WTC11 (cell line): Measurements from ENCODE around the gene GRAMD4. TPM values are rescaled to one million over a fixed set of nuclear protein-coding genes. Genes with fewer than 3 reads are reported as not detected.

Experiments used
- AFF4 ChIP-seq: sonication (generic); formaldehyde crosslinking; IDR thresholded peaks from 2 replicates; pipeline ENCODE4 v1.8.1; 2023; ENCODE audit warnings: mild to moderate bottlenecking, missing genetic modification reagents, borderline replicate concordance
- ATF3 ChIP-seq: sonication (generic); formaldehyde crosslinking; conservative IDR thresholded peaks from 2 replicates; pipeline ENCODE4 v1.8.1; 2022; ENCODE audit warnings: mild to moderate bottlenecking, missing genetic modification reagents
- ATF6 ChIP-seq: sonication (generic); formaldehyde crosslinking; IDR thresholded peaks from 2 replicates; pipeline ENCODE4 v1.8.1; 2023; ENCODE audit warnings: mild to moderate bottlenecking, missing genetic modification reagents
- E2F5 ChIP-seq: sonication (generic); formaldehyde crosslinking; IDR thresholded peaks from 2 replicates; pipeline ENCODE4 v1.8.1; 2022; ENCODE audit warnings: mild to moderate bottlenecking, moderate library complexity, missing genetic modification reagents
- FOXP4 ChIP-seq: sonication (generic); formaldehyde crosslinking; IDR thresholded peaks from 2 replicates; pipeline ENCODE4 v1.8.0; 2022; ENCODE audit warnings: mild to moderate bottlenecking, missing genetic modification reagents
- MXD4 ChIP-seq: fragments of 250-450 bp; sonication (Bioruptor Pico); IDR thresholded peaks from 2 replicates; pipeline ENCODE4 v1.8.0; 2021; ENCODE audit warnings: mild to moderate bottlenecking, moderate library complexity, borderline replicate concordance
- NFATC4 ChIP-seq: fragments of 250-450 bp; sonication (Bioruptor Pico); IDR thresholded peaks from 2 replicates; pipeline ENCODE4 v1.9.0; 2021; ENCODE audit warnings: mild to moderate bottlenecking
- NR3C1 ChIP-seq: sonication (generic); formaldehyde crosslinking; conservative IDR thresholded peaks from 2 replicates; pipeline ENCODE4 v1.8.1; 2023; ENCODE audit warnings: low read depth, mild to moderate bottlenecking, missing genetic modification reagents
- RORB ChIP-seq: fragments of 250-450 bp; sonication (Bioruptor Pico); IDR thresholded peaks from 2 replicates; pipeline ENCODE4 v1.9.0; 2021; ENCODE audit warnings: mild to moderate bottlenecking
- USF1 ChIP-seq: sonication (generic); formaldehyde crosslinking; IDR thresholded peaks from 2 replicates; pipeline ENCODE4 v1.8.0; 2022; ENCODE audit warnings: mild to moderate bottlenecking, missing genetic modification reagents
- ZNF121 ChIP-seq: sonication (generic); formaldehyde crosslinking; IDR thresholded peaks from 2 replicates; pipeline ENCODE4 v1.8.0; 2023; ENCODE audit warnings: missing genetic modification reagents
- ZNF219 ChIP-seq: sonication (generic); formaldehyde crosslinking; IDR thresholded peaks from 2 replicates; pipeline ENCODE4 v1.8.0; 2023; ENCODE audit warnings: missing genetic modification reagents, mild to moderate bottlenecking, borderline replicate concordance
- ZNF263 ChIP-seq: sonication (generic); formaldehyde crosslinking; IDR thresholded peaks from 2 replicates; pipeline ENCODE4 v1.8.1; 2022; ENCODE audit warnings: low read depth, mild to moderate bottlenecking, moderate library complexity, missing genetic modification reagents
- ZSCAN18 ChIP-seq: fragments of 250-450 bp; sonication (Bioruptor Pico); IDR thresholded peaks from 2 replicates; pipeline ENCODE4 v2.1.2; 2022; ENCODE audit warnings: mild to moderate bottlenecking, moderate library complexity
- total RNA-seq: library from RNA; stranded (reverse); gene quantifications from 3 replicates; pipeline ENCODE4 v1.2.3, GENCODE V29; 2021

The GRAMD4 gene
- total RNA-seq, 1 experiment from 2014 or later: 41.0 TPM

GRCh38 chr22:46657996-46658947 lies 38.1 kb downstream of the GRAMD4 start (continued):
- TF ChIP-seq AFF4 (CRISPR knock-in tag) (no peak), FOXP4 (CRISPR knock-in tag) (no peak), ATF6 (no peak), RORB (CRISPR knock-in tag) (no peak), ZSCAN18 (CRISPR knock-in tag) (no peak), USF1 (CRISPR knock-in tag) (no peak), ZNF263 (no peak), E2F5 (CRISPR knock-in tag) (no peak), NR3C1 (CRISPR knock-in tag) (no peak), ZNF121 (CRISPR knock-in tag) (no peak), NFATC4 (CRISPR knock-in tag) (no peak), MXD4 (no peak), ZNF219 (no peak), ATF3 (CRISPR knock-in tag) (no peak)
- TF ChIP-seq, all 79 proteins: peak for 0
